ENCODE measurements around the gene RANBP3L. TPM values are rescaled to one million over a fixed set of nuclear protein-coding genes. Genes with fewer than 3 reads are reported as not detected.
A peak's percentile ranks its signal among the peaks of the same experiment; 100 is the strongest.
"Not testable (repeated sequence)": the region's sequence is repeated elsewhere in the genome, so short reads cannot be mapped to it uniquely, and the experiment has no call there.

RANBP3L gene
- total RNA-seq, 2 donors from 2014 or later, result 17.7 to 21.2 TPM

- 35% methylated on average over 2 of the region's 2 CpGs for WGBS
Observed at GRCh38 chr5:36285837-36286615, 15.7 kb downstream of the RANBP3L start.

GRCh38 chr5:36283775-36284174, 17.9 kb downstream of the RANBP3L start:
- H3K4me3 ChIP-seq; H3K27ac ChIP-seq; H3K36me3 ChIP-seq; H3K9me3 ChIP-seq; intact Hi-C loops (cut with DNase I); DNase-seq (ENCODE audit: low spot score); H3K27me3 ChIP-seq (replicated peaks; ENCODE audit: insufficient read depth); H3K4me1 ChIP-seq (replicated peaks): not testable (repeated sequence)
- WGBS, result 93% methylated on average over 3 of the region's 3 CpGs

More at GRCh38 chr5:36285837-36286615, 15.7 kb downstream of the RANBP3L start:
- Histone ChIP-seq H3K9me3 (no peaks in the 10 kb centered on the region), H3K36me3 (no peaks in the 10 kb centered on the region), H3K27ac (peak overlapping the region in 1 of 2 donors; percentile 28), H3K4me1 (replicated peaks) (no peaks in the 10 kb centered on the region), H3K4me3 (no peak overlapping the region), H3K27me3 (replicated peaks; ENCODE audit: insufficient read depth) (no peaks in the 10 kb centered on the region)
- peak; percentile 14 for DNase-seq (ENCODE audit: low spot score)
- TF ChIP-seq CTCF (IDR thresholded peaks at IDR 0.05) (no peak), POLR2AphosphoS5 (IDR thresholded peaks at IDR 0.05) (peak; percentile 55)
- intact Hi-C loops (cut with DNase I), result no loop called here

GRCh38 chr5:36281626-36282025, 20.1 kb downstream of the RANBP3L start:
- no peak overlapping the region for H3K27ac ChIP-seq
- H3K4me3 ChIP-seq, result no peak overlapping the region
- no peak for TF ChIP-seq CTCF (IDR thresholded peaks at IDR 0.05)
- TF ChIP-seq POLR2AphosphoS5 (IDR thresholded peaks at IDR 0.05), result no peak
- TF ChIP-seq POLR2A (IDR thresholded peaks at IDR 0.05), result no peak
- no peak for DNase-seq (ENCODE audit: low spot score)
- no peaks in the 10 kb centered on the region for H3K9me3 ChIP-seq
- intact Hi-C loops (cut with DNase I), result no loop called here
- H3K36me3 ChIP-seq, result no peaks in the 10 kb centered on the region
- 44% methylated on average over 2 of the region's 2 CpGs for WGBS
- no peaks in the 10 kb centered on the region for H3K4me1 ChIP-seq (replicated peaks)
- H3K27me3 ChIP-seq (replicated peaks; ENCODE audit: insufficient read depth), result no peaks in the 10 kb centered on the region

- DNase-seq (ENCODE audit: low spot score), result no peak
Observed at GRCh38 chr5:36279054-36279698, 22.5 kb downstream of the RANBP3L start.

More at GRCh38 chr5:36279054-36279698, 22.5 kb downstream of the RANBP3L start:
- Histone ChIP-seq H3K4me3 (no peak overlapping the region), H3K27me3 (replicated peaks; ENCODE audit: insufficient read depth) (no peaks in the 10 kb centered on the region), H3K9me3 (no peaks in the 10 kb centered on the region), H3K27ac (peak overlapping the region in 1 of 2 donors; percentile 29), H3K4me1 (replicated peaks) (no peaks in the 10 kb centered on the region), H3K36me3 (no peaks in the 10 kb centered on the region)
- TF ChIP-seq CTCF (IDR thresholded peaks at IDR 0.05) (no peak), POLR2AphosphoS5 (IDR thresholded peaks at IDR 0.05) (no peak)
- 54% methylated on average over 3 of the region's 3 CpGs for WGBS
- intact Hi-C loops (cut with DNase I), result no loop called here

Measured in prostate gland (tissue), 2 donors.